ENCODE results near the gene PLAC1.

PLAC1 gene, protein sequence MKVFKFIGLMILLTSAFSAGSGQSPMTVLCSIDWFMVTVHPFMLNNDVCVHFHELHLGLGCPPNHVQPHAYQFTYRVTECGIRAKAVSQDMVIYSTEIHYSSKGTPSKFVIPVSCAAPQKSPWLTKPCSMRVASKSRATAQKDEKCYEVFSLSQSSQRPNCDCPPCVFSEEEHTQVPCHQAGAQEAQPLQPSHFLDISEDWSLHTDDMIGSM

DNA sequence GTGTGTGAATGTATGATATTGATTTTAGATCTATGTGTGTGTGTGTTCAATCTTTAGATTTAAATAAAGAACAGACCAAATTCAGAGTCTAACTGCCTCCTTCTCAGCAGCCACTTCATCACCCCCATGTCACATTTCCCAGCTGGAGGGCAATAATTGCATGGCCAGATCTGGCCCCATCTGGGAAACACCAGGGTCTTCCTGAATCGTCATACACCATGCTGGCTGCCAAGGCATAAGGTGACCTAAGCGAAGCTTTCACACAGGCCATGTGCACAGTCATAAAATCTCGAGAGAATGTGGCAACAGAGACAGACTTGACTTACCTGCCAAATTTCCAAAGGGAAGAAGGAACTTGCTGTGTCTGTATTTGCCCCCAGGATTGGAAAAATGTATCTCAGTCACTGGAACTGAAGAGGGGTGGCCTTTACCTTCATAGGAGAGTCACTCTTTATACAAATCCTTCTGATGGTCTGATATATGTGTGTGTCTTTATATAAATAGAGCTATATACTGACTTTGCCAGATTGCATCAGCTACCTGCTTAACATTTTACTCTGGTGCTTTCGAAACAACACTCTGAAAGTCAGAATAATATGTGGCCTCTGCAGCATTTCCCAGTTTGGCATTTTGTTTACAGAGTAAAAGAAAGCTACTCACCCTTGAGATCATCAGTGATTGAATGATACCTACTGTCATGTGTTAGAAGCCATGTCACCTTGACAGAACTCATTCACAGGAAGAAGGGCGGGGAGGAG, at the start of gene PLAC1:
Gene PLAC1 (minus strand): TSS at position 470 of the 758 bp plus-strand sequence. CDS start 91,789 bp downstream, outside the sequence.
- no peak for DNase-seq

DNA sequence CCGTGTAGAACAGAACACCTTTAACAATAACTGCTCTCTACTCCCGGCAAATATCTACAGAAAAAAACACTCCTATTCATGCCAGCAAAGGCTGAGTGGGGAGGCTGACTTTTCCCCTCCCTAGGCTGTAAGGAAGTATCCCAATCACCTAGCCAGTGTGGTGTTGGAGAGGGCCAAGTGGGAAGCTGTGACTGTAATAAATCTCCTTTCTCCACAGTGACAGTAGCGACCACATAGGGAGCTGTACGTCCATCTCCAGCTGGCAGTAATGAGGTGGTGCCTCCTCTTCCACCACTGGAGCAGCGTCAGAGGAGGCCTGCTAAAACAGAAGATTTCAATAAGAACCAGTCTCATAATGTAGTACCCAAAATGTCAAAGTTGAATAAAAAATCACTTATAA, 47.9 kb upstream of the PLAC1 start:
- DNase-seq = no peak

DNA sequence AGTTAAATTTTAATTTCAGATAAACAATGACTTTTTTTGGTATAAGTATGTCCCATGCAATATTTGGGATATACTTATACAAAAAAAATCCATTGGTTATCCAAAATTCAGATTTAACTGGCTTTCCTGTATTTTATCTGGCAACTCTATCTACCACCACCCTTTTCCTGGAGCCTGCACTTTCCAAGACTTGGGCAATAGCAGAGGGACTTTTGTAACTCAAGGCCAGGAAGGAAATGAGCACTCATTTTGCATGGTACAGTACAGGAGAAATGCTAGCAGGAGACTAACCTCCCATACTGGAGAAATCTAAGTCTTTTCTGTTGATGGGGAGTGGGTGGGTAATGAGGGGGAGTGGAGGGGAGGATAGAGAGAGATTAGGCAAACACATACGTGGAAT, 37.7 kb upstream of the PLAC1 start:
- DNase-seq = no peak

DNA sequence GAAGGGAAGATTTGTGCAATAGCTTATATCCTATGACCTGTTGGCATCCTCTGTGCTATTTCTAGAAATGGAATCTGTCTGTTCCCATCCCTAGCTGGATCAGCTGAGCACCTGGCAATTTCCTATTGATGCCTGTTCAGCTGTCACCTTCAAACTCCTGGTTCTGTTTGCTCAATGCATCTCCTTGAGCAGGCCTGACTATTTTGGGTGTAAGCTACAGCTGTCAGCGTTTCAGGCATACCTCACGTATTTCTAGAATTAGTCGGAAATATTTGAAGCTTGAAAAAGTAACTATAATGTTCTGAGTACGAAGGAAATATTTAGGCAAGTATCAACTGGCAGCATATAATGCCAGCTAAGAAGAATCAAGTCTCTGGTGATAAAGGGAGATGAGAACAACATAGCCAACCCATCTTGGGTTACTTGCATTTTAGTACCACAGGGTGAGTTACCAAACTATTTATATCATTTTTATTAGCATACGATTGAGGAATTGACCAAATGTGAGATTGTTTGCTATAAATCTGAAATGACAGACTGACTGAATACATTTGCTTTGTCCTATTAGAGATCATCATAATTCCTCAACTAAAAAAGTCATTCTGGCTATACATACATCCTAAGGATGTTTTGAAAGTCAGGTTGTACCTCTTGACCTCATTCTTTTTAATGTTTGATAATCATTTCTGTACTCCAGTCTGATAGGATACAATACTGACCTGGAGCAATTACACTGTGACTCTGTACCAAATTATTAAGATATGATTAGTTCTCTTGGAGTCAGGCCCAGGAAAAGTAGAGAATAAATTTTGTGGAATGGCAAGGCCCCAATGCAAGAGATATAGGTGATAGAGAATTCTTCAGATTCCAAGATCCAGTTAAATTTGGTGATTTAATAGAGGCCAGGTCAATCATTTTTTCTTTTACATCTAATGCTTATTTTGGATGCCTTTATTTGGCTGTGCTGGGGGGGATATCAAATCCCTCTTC, 36.4 kb upstream of the PLAC1 start:
- DNase-seq = no peak

DNA sequence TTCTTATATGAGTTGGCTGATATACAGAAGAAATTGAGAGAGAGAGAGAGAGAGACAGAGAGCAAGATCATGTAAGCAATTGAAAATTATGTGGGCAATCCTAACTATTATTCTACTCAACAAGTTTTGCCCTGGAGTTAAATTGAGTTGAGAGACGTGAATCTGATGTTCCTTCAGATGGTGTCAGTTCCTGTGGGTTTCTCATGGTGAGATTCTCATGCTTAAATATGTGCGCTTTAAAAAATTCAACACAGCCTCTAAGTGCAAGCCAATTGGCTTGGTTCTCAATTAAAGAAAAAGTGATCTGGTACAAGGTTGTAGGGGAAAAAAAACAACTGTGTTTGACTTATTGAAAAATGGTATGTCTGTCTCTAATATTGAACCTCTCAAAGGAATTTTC, 35.4 kb upstream of the PLAC1 start:
- DNase-seq = no peak

DNA sequence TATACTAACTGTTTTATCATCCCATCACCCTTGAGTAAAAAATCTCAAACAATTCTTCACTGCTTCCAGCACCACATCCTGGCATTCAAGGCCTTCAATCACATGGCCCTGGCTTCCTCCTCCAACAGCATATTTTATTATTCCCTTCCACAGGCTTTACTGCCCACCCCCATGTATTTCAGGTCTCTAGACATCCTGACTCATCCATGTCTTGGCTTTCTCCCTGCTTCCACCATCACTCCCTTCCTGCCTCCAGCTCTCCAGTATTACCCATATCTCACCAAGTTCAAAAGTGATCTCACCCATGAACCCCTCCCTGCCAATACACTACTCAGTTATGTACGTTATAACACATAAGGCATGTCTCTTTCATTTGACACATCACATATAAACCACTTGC, 34.7 kb upstream of the PLAC1 start:
- no peak for DNase-seq

DNA sequence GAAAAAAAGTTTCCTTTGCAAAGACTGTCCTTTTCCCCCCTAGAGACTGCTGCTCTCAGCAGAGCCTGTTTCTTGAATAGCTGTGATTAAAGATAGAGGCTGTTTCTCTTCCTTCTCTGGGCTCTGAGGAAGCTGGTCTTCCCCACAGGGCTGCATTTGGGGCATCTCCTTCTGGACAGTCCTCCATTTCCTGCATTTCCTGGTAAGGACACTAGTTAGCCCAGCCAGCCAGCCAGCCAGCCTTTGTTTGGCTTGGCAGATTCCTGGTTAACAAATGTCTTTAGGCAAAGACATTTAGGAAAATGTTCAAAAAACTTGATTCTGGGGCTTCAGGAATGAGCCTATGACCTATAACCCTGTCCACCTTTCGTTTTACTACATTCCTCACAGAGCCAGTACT, 34.0 kb upstream of the PLAC1 start:
- DNase-seq = no peak

DNA sequence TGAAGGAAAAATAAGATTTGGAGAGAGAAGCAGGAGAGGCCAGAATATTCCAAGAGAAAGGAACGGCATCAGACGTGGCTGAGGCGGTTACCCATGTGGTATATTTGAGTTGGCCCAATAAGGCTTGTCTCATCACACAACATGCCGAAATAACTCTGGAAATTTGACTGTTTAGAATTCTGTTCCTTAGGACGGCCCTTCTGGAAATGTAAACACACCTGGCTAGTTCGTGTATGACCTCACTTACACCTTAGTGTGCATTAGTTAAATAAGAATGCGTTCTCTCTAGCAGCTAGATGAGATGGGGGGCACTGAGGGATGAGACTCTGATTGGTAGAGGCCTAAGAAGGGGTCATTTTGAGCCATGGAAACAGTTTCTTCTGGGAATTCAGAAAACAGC, 33.2 kb upstream of the PLAC1 start:
- DNase-seq = no peak

DNA sequence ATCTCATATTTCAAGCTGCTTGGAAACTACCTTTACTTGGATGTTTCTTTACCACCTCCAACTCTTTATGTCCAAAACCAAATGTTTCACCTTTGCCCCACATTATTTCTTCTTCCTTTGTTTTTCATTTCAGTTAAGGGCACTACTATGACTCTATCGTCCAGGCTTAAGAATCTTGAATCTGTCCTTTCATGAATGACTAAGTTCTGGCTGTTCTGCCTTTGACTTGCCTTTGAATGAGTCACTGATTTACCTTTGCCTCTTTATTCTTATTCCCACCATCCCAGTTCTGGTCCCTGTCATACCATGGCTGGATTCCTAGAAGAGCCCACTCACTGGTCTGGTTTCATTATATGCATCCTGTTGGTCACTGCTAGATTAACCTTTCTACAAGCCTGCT, 30.6 kb upstream of the PLAC1 start:
- no peak for DNase-seq

DNA sequence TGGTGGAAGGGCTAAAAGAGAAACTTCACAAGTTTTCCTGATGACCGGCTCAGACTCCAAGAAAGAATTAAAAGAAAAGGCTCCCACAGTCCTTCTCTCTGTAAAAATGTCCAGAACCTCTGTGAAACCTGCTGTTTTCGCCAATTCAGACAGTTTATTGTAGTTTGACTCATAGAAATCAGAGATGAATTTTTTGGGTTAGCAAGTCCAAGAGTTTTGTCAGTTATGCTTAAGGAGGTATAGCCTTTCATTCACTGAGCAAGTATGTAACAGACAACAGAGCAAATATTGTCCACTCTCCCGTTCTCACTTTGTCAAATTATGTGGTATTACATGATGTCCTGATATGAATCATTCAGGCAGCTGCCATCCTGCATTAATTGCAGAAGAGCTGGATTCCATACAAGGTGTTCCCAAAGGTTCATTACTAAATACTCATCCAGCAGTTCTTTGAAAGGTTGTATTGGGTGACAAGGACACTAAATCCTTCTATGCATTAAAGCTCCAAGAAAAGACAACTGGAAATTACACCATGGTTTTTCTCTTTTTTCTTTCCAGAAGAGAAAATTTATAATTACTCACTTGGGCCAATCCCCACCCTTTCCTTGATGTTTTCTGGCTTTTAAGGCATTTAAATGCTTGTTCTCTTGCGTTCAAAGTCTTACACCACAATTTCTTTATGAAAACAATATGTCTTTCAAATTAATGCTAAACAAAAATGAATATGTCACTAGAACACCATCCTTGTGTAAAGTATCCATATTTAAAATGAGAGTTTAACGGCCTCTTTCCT, 30.0 kb upstream of the PLAC1 start:
- no peak for DNase-seq

DNA sequence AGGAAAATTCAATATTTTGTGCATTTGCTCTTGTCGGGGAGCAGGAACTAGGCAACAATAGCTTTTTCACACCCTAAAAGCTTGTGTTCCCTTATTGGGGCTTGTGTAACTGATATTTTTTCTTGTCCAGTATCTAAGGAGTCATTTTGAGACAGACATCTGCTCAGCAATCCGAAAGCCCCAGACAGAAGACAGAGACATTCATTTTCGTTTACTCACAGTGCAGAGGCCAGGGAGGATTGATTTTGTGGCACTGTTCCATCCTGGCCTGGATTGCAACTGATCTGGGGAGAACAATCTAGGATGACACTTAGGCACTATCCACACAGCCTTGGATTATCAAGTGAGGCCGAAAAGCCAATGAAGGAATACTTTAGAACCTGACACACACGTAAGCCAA, 27.4 kb upstream of the PLAC1 start:
- no peak for DNase-seq

DNA sequence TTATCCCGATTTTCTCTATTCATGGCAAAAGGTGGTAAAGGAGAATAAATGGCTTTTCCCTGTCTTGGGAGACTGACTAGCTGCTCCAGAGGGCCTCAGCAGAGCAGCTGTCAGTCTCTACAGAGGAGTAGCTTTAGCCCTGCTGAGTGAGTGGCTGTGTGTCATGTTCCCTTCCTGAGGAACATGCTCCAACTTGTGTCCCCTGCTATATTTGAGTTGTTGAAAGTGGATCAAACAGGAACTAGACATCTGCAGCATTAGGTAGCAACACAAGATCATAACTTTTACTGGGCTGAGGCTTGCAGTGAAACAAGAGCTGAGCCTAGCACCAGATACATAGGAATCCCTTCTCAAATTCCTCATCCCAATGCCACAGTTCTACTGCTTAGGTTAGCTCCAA, 26.7 kb upstream of the PLAC1 start:
- DNase-seq = no peak

DNA sequence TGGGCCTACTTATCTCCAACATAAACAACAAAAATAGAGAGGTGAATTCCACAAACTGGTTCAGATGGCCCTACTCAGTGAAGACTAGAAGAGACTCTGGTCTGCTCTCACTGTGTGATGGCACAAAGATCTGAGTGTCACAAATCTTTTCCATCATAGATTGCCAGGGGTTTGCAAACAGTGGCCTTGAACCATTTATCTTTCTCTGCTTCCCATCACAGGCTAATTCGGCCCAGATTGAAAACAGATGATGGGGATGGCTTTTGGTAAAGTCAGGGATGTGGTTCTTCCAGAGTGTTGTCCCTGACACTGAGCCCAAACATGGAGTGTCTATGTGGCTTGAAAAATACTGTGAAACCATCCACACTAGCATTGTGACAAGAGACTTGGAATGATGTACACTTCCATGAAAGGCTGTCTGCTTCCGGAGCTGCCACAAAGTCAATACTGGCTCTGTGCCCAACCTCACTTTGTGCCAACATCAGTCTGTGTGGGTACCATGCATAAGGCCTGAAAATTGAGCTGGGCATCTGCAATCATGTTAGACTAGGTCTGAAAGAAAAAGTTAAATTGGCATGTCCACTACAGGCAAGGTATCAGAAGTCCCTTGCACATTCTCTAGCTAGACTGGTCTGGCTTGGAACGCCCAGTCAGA, 25.2 kb upstream of the PLAC1 start:
- DNase-seq = peak; percentile 71

DNA sequence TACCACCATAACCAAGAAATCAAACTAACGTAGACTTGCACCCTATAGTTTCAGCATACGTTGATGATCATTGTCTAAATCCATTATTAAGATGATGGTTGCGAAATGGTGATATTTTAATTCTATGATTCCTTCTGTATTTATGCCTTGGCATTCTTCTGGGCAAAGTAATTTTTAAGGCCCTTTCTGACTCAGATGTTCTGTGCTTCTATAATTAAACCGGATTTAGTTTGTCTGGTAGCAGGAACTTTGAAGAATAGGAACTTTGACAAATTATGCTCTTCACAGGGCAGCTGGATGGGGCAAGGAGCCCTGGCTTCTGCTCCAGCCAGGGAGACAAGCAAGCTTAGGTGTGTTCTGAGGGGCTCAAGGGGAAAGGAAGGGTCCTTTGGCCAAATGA, 23.8 kb upstream of the PLAC1 start:
- DNase-seq = no peak

DNA sequence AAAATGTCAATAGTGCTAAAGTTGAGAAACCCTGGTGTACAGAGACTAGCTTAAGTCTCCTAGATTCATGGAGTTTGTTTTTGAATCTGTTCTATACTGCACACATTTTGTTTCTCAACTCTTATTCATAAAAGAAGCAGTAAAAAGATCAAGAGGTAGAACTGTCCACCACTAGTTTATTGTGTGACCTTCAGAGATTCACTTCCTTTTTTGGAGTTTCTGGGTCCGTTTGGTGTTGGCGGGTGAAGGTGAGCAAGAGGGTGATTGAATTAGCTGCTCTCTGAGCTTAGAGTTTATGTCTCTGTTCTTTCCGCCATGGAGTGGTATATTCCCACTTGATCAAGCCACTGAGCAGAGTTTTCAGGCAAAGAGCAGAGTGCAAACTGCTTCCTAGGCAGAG, 21.4 kb upstream of the PLAC1 start:
- DNase-seq = no peak

DNA sequence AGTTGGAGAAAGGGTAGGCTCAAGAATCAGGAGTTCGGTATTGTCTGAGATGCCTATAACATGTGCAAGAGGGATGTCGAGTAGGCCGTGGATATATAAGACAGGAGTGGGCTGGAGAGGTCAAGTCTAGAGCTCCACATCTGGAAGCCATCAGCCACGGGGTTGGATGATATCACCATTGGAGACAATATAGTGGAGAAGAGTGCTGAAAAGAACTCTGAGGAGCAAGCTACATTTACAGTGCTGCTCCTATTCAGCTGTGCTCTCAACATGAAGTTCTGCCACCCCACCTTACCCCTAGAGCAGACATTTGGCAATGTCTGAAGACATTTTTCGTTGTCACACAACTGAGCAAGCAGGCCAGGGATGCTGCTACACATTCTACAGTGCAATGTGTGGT, 20.9 kb upstream of the PLAC1 start:
- no peak for DNase-seq

DNA sequence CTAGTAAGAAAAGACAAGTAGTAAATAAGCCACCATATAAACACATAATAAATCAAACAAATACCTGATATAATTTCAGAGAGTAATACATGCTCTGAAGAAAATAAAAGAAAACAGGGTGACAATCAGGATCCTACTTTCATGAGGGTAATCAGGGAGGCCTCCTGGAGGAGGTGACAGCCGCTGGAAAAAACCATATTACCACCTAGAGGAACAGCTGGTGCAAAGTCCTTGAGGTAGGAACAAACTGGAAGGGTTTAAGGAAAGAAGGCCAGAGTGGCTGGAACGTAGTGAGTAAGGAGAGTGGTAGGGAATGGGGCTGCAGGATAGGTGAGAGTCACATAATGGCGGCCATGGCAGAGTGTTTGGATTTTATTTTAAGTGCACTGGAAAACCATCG, 19.1 kb upstream of the PLAC1 start:
- DNase-seq = no peak

DNA sequence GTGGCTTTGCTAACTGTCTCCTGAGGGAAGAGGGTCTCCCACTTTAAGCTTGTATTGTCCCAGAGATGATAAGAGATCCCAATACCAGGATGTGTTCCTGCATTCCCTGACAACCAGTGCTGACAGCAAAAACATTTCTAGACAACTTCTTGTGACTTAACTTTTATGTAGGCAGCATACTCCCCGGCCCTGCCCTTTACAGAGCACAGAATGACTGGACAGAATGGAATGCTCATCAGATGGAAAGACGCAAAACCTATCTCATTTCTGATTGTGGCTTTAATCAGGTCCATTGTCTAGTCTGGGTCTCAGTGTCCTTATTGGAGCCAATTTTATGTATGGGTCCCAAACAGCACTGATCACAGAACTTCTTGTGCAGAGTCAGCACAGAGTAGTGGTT, 18.2 kb upstream of the PLAC1 start:
- no peak for DNase-seq

DNA sequence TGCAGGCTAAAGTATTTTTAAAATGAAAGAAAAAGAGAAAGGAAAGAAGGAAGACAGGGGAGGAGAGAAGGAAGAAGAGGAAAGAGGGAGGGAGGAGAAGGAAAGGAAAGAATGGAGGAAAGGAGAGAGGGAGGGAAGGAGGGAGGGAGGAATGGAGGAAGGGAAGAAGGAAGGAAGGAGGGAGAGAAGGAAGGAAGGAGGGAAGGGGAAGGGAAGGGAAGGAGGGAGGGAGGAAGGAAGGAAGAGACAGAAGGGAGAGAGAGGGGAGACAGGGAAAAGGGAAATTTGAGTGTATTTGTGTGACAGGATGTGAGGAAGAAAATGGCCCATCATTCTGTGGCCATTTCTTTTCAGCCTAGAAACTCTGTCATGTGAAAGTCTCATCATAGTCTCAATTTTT, 14.9 kb upstream of the PLAC1 start:
- no peak for DNase-seq

DNA sequence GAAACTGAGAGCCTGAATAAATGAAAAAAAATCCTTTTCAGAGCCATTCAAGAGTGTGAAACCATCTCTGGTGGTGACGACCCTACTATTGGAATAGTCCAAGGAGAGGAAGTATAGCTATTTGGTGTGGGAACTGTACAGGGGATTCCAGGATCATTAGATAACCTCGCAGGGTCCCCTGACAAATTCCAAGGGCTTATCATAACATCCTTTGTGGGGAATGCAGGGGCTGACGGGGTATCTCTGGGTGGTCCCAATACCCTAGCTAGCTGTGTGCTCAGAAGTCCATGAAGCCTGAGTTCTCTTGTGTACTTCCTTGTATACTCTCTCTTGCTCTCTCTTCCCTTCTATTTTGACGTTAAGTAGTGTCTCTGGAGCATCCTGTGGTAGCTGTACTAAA, 13.8 kb upstream of the PLAC1 start:
- no peak for DNase-seq

DNA sequence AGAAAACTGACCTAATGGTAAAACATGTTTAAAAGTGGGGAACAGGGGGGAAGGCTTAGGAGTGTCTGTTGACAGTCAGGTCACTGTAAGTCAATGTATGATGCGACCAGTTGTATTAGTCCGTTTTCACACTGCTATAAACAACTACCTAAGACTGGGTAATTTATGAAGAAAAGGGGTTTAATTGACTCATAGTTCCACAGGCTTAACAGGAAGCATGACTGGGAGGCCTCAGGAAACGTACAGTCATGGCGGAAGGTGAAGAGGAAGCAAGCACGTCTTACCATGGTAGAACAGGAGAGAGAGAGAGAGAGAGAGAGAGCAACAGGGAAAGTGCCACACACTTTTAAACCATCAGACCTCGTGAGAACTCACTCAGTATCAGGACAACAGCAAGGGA, 13.0 kb upstream of the PLAC1 start:
- DNase-seq = no peak

Measured in COR-L47 (cell line).